Keratinocyte (primary cell): Measurements from ENCODE around the gene DEDD.
"Not testable (repeated sequence)": the region's sequence is repeated elsewhere in the genome, so short reads cannot be mapped to it uniquely, and the experiment has no call there.

Source experiments
- EZH2 ChIP-seq: IDR thresholded peaks from one replicate; pipeline ENCODE4 v1.6.1; 2012; ENCODE audit warnings: inconsistent platforms, mild to moderate bottlenecking, low read length, moderate library complexity
- TF ChIP-seq, protein P1 (sequence below), 3 experiments: IDR thresholded peaks in 1 of 3; conservative IDR thresholded peaks in 1 of 3; optimal IDR thresholded peaks in 1 of 3; 2 replicates in 2 of 3; 3 replicates in 1 of 3; pipeline versions ENCODE3 to v1.5.1; 2011; ENCODE audit warnings: low read length in 3 of 3, mild to moderate bottlenecking in 3 of 3, moderate library complexity in 2 of 3, control low read depth in 1 of 3, inconsistent platforms in 1 of 3; ENCODE audit not compliant: insufficient read depth in 2 of 3; ENCODE audit errors: extremely low read depth in 1 of 3

GRCh38 chr1:161115961-161116360, 16.5 kb downstream of the DEDD start:
- TF ChIP-seq, protein P1, sequence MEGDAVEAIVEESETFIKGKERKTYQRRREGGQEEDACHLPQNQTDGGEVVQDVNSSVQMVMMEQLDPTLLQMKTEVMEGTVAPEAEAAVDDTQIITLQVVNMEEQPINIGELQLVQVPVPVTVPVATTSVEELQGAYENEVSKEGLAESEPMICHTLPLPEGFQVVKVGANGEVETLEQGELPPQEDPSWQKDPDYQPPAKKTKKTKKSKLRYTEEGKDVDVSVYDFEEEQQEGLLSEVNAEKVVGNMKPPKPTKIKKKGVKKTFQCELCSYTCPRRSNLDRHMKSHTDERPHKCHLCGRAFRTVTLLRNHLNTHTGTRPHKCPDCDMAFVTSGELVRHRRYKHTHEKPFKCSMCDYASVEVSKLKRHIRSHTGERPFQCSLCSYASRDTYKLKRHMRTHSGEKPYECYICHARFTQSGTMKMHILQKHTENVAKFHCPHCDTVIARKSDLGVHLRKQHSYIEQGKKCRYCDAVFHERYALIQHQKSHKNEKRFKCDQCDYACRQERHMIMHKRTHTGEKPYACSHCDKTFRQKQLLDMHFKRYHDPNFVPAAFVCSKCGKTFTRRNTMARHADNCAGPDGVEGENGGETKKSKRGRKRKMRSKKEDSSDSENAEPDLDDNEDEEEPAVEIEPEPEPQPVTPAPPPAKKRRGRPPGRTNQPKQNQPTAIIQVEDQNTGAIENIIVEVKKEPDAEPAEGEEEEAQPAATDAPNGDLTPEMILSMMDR (optimal IDR thresholded peaks at IDR 0.05 in 1 of 3, IDR thresholded peaks at IDR 0.05 in 1 of 3, conservative IDR thresholded peaks at IDR 0.05 in 1 of 3; ENCODE audit: extremely low read depth in 1 of 3, insufficient read depth in 2 of 3, low read length in 3 of 3) = not testable (repeated sequence)
- TF ChIP-seq EZH2 = not testable (repeated sequence)
